Psoas muscle (tissue), 8 donors: ENCODE data around the gene PDAP1. TPM values are rescaled to one million over a fixed set of nuclear protein-coding genes. Genes with fewer than 3 reads are reported as not detected.

Source experiments
- ATAC-seq, 4 donors: fragments of 200-7000 bp; cut with Tn5 transposase; one replicate each; pipeline ENCODE4 v1.9.1; 2020; ENCODE audit warnings: moderate library complexity in 3 of 4, mild to moderate bottlenecking in 2 of 4
- DNase-seq, 2 donors: peaks; one replicate each; pipeline ENCODE4 v3.0.0-alpha.2; 2020
- H3K27ac ChIP-seq: fragments of 200-600 bp; one replicate; pipeline ENCODE4 v1.8.0; 2022
- H3K27me3 ChIP-seq, 3 donors: fragments of 200-600 bp in 1 of 3; one replicate each; pipeline versions ENCODE4 v1.6.1 to v1.8.0; 2013 to 2022; ENCODE audit warnings: low read length in 2 of 3, mild to moderate bottlenecking in 2 of 3, moderate library complexity in 1 of 3; ENCODE audit not compliant: insufficient read depth in 3 of 3
- H3K36me3 ChIP-seq, 2 donors: fragments of 200-600 bp in 1 of 2; one replicate each; pipeline versions ENCODE4 v1.6.1 to v1.8.0; 2013 to 2022; ENCODE audit warnings: low read depth in 1 of 2, mild to moderate bottlenecking in 1 of 2, moderate library complexity in 1 of 2; ENCODE audit not compliant: insufficient read depth in 1 of 2
- H3K4me1 ChIP-seq: fragments of 200-600 bp; one replicate; pipeline ENCODE4 v1.8.0; 2022
- H3K4me3 ChIP-seq: fragments of 200-600 bp; one replicate; pipeline ENCODE4 v1.8.0; 2022; ENCODE audit warnings: mild to moderate bottlenecking
- H3K9me3 ChIP-seq: fragments of 200-600 bp; one replicate; pipeline ENCODE4 v1.8.0; 2022
- CTCF ChIP-seq: fragments of 200-600 bp; IDR thresholded peaks from one replicate; pipeline ENCODE4 v1.8.0; 2022; ENCODE audit warnings: antibody characterized with exemption
- WGBS, 3 donors: extraction: QIAGEN DNeasy Blood & Tissue Kit; methylation state at CpG; one replicate each; pipeline versions ENCODE4 v1.1.6 to v1.1.7; 2013; 5-methylcytosine and 5-hydroxymethylcytosine counted together
- intact Hi-C, 2 donors: fragments of 100-400 bp; cut with DNase I; formaldehyde crosslinking; loops; one replicate each; pipeline versions ENCODE4 v1.11.0 to v1.14.2; 2022
- polyA plus RNA-seq, 3 donors: library from polyadenylated mRNA; stranded (reverse); fragments of 200-250 nt; gene quantifications; one replicate each; pipeline ENCODE4 v1.2.3, GENCODE V29; 2013
- total RNA-seq, 4 donors: library from RNA; stranded (reverse); fragmentation: NEBNext Ultra II Directional in 2 of 4; extraction: Animal tissue kit (Norgen Biotek cat#: 25700) in 2 of 4; gene quantifications; one replicate each; pipeline versions ENCODE4 v1.2.1 to v1.2.4, GENCODE V29; 2021 to 2023
- donor health status: healthy with polysubstance abuse.
- donor health status: DM: no; HTN: no; CAD: no; lungs with moderate emphysema.
- donor health status: Bipolar disorder and iron deficiency.
- donor health status: healthy.
- donor health status: DM: yes; HTN: yes; CAD: no.
- donor health status: DM: no; HTN: no; CAD: no.
- donor health status: DM: no; HTN: no; CAD: no.
- donor health status: DM: yes; HTN: yes; CAD: no.

Gene PDAP1
- total and polyA plus RNA-seq, 7 donors = 131 to 437 (median 174) TPM

GRCh38 chr7:99393355-99394187 lies 14.8 kb downstream of the PDAP1 start:
- ATAC-seq = peak; percentile 36 to 60 (median 50)
- WGBS, 3 donors = 28 to 31% (median 29%) methylated on average over 28 to 30 of the region's 30 CpGs
- intact Hi-C loops = no loop called here
- peaks cover 3 to 77% of the 10 kb centered on the region in 2 donors for H3K36me3 ChIP-seq
- no peaks in the 10 kb centered on the region for H3K9me3 ChIP-seq
- DNase-seq = peak in 1 of 2 donors; percentile 77
- H3K27me3 ChIP-seq = no peaks in the 10 kb centered on the region
- peaks cover 10% of the 10 kb centered on the region for H3K4me1 ChIP-seq
- TF ChIP-seq CTCF = no peak
- peak overlapping the region; percentile 75 for H3K4me3 ChIP-seq
- peak overlapping the region; percentile 48 for H3K27ac ChIP-seq

- ATAC-seq = peak; percentile 82 to 90 (median 88)
- peak; percentile 81 to 90 for DNase-seq
- intact Hi-C loops = no loop called here
- TF ChIP-seq CTCF = no peak
- H3K27ac ChIP-seq = peak overlapping the region; percentile 48
- H3K27me3 ChIP-seq = no peaks in the 10 kb centered on the region
- no peaks in the 10 kb centered on the region for H3K9me3 ChIP-seq
- H3K4me3 ChIP-seq = peak overlapping the region; percentile 75
- WGBS, 3 donors = 2 to 4% (median 3%) methylated on average over 61 to 68 of the region's 68 CpGs
- peaks cover 10% of the 10 kb centered on the region for H3K4me1 ChIP-seq
- peaks cover 3 to 77% of the 10 kb centered on the region in 2 donors for H3K36me3 ChIP-seq
These were observed 15.6 kb downstream of the PDAP1 start for GRCh38 chr7:99392659-99393354.

- Histone ChIP-seq H3K4me3 (peak overlapping the region; percentile 75), H3K9me3 (no peaks in the 10 kb centered on the region), H3K36me3 (peaks cover 3 to 74% of the 10 kb centered on the region in 2 donors), H3K27ac (no peak overlapping the region), H3K4me1 (peaks cover 10% of the 10 kb centered on the region), H3K27me3 (no peaks in the 10 kb centered on the region)
- no peak for TF ChIP-seq CTCF
- WGBS, 3 donors = 82 to 85% (median 83%) methylated on average over 8 of the region's 8 CpGs
- intact Hi-C loops = no loop called here
- DNase-seq (no peak), ATAC-seq (no peak)
These were observed 16.4 kb downstream of the PDAP1 start for GRCh38 chr7:99392046-99392445.

- intact Hi-C loops = no loop called here
- no peak for TF ChIP-seq CTCF
- no peak for DNase-seq
- H3K27me3 ChIP-seq = no peaks in the 10 kb centered on the region
- ATAC-seq = no peak
- no peaks in the 10 kb centered on the region for H3K9me3 ChIP-seq
- H3K36me3 ChIP-seq = peaks cover 3 to 75% of the 10 kb centered on the region in 2 donors
- H3K27ac ChIP-seq = no peak overlapping the region
- WGBS, 3 donors = 90 to 92% (median 91%) methylated on average over 22 to 23 of the region's 23 CpGs
- H3K4me3 ChIP-seq = no peak overlapping the region
- H3K4me1 ChIP-seq = peaks cover 10% of the 10 kb centered on the region
These were observed 17.3 kb downstream of the PDAP1 start for GRCh38 chr7:99390941-99391602.
